SW480 (cell line): ENCODE data around the gene CARD9.

Experiments used
- DNase-seq: peaks from one replicate; pipeline ENCODE4 v3.0.0-alpha.2; 2016; ENCODE audit warnings: low spot score

The CARD9 gene

GRCh38 chr9:136347472-136348256, 25.8 kb downstream of the CARD9 start:
- DNase-seq, result no peak

- DNase-seq, result no peak
Observed at GRCh38 chr9:136346927-136347465, 26.5 kb downstream of the CARD9 start.

GRCh38 chr9:136346157-136346481, 27.4 kb downstream of the CARD9 start:
- no peak for DNase-seq

GRCh38 chr9:136345281-136346156, 27.9 kb downstream of the CARD9 start:
- DNase-seq, result peak; percentile 70

- no peak for DNase-seq
Observed at GRCh38 chr9:136344544-136345280, 28.8 kb downstream of the CARD9 start.

GRCh38 chr9:136343884-136344269, 29.6 kb downstream of the CARD9 start:
- DNase-seq, result no peak

GRCh38 chr9:136343121-136343883, 30.2 kb downstream of the CARD9 start:
- DNase-seq, result no peak

GRCh38 chr9:136342181-136343120, 31.0 kb downstream of the CARD9 start:
- DNase-seq, result peak; percentile 52

- DNase-seq, result no peak
Observed at GRCh38 chr9:136341769-136342168, 31.7 kb downstream of the CARD9 start.

GRCh38 chr9:136341042-136341655, 32.3 kb downstream of the CARD9 start:
- no peak for DNase-seq

GRCh38 chr9:136340356-136341041, 33.0 kb downstream of the CARD9 start:
- no peak for DNase-seq

- DNase-seq, result no peak
Observed at GRCh38 chr9:136339958-136340310, 33.5 kb downstream of the CARD9 start.

GRCh38 chr9:136339173-136339957, 34.1 kb downstream of the CARD9 start:
- DNase-seq, result peak; percentile 56

- DNase-seq, result no peak
Observed at GRCh38 chr9:136338511-136338910, 35.0 kb downstream of the CARD9 start.

- no peak for DNase-seq
Observed at GRCh38 chr9:136337416-136338395, 35.8 kb downstream of the CARD9 start.

GRCh38 chr9:136336881-136337280, 36.6 kb downstream of the CARD9 start:
- DNase-seq, result no peak

- no peak for DNase-seq
Observed at GRCh38 chr9:136336156-136336870, 37.2 kb downstream of the CARD9 start.
